ENCODE data around the gene ORMDL1.

The ORMDL1 gene

GRCh38 chr2:189783927-189784867 lies at the start of gene ORMDL1, which contains the start of gene PMS1:
Gene ORMDL1 (minus strand): TSS chr2:189784339. CDS start chr2:189782595, 1,744 bp downstream.
Gene PMS1 (plus strand): TSS chr2:189784450. CDS start chr2:189791810, 7,360 bp downstream.
- peaks cover 59% of the 10 kb centered on the region for H3K4me1 Mint-ChIP-seq (ENCODE audit: low read depth)
- H3K27me3 Mint-ChIP-seq: no peaks in the 10 kb centered on the region
- peak within 1 kb of the TSS; percentile 95 for H3K27ac Mint-ChIP-seq
- peak within 1 kb of the TSS; percentile 95 for H3K4me3 Mint-ChIP-seq
- peaks cover 26% of the 10 kb centered on the region for H3K36me3 Mint-ChIP-seq
- H3K9me3 Mint-ChIP-seq (ENCODE audit: low read depth): no peaks in the 10 kb centered on the region

- Mint-ChIP-seq H3K9me3 (ENCODE audit: low read depth) (no peaks in the 10 kb centered on the region), H3K27ac (peak overlapping the region; percentile 30), H3K4me3 (no peak overlapping the region), H3K4me1 (ENCODE audit: low read depth) (no peaks in the 10 kb centered on the region), H3K36me3 (peaks cover 25% of the 10 kb centered on the region), H3K27me3 (no peaks in the 10 kb centered on the region)
These were observed 46.4 kb upstream of the ORMDL1 start for GRCh38 chr2:189830510-189830909.

- no peaks in the 10 kb centered on the region for H3K4me1 Mint-ChIP-seq (ENCODE audit: low read depth)
- peaks cover 25% of the 10 kb centered on the region for H3K36me3 Mint-ChIP-seq
- no peaks in the 10 kb centered on the region for H3K27me3 Mint-ChIP-seq
- no peak overlapping the region for H3K4me3 Mint-ChIP-seq
- no peaks in the 10 kb centered on the region for H3K9me3 Mint-ChIP-seq (ENCODE audit: low read depth)
- no peak overlapping the region for H3K27ac Mint-ChIP-seq
These were observed 45.1 kb upstream of the ORMDL1 start for GRCh38 chr2:189829102-189829833.

- H3K9me3 Mint-ChIP-seq (ENCODE audit: low read depth): no peaks in the 10 kb centered on the region
- no peak overlapping the region for H3K4me3 Mint-ChIP-seq
- H3K36me3 Mint-ChIP-seq: peaks cover 21% of the 10 kb centered on the region
- peaks cover 2% of the 10 kb centered on the region for H3K4me1 Mint-ChIP-seq (ENCODE audit: low read depth)
- no peaks in the 10 kb centered on the region for H3K27me3 Mint-ChIP-seq
- no peak overlapping the region for H3K27ac Mint-ChIP-seq
These were observed 41.9 kb upstream of the ORMDL1 start for GRCh38 chr2:189826039-189826438.

- no peak overlapping the region for H3K27ac Mint-ChIP-seq
- peaks cover 20% of the 10 kb centered on the region for H3K36me3 Mint-ChIP-seq
- H3K9me3 Mint-ChIP-seq (ENCODE audit: low read depth): no peaks in the 10 kb centered on the region
- H3K4me1 Mint-ChIP-seq (ENCODE audit: low read depth): peaks cover 2% of the 10 kb centered on the region
- no peak overlapping the region for H3K4me3 Mint-ChIP-seq
- H3K27me3 Mint-ChIP-seq: no peaks in the 10 kb centered on the region
These were observed 40.7 kb upstream of the ORMDL1 start for GRCh38 chr2:189824694-189825396.

- H3K9me3 Mint-ChIP-seq (ENCODE audit: low read depth): no peaks in the 10 kb centered on the region
- no peak overlapping the region for H3K4me3 Mint-ChIP-seq
- no peak overlapping the region for H3K27ac Mint-ChIP-seq
- no peaks in the 10 kb centered on the region for H3K27me3 Mint-ChIP-seq
- H3K36me3 Mint-ChIP-seq: peaks cover 21% of the 10 kb centered on the region
- peaks cover 17% of the 10 kb centered on the region for H3K4me1 Mint-ChIP-seq (ENCODE audit: low read depth)
These were observed 38.0 kb upstream of the ORMDL1 start for GRCh38 chr2:189821953-189822748.

- Mint-ChIP-seq H3K4me3 (peak overlapping the region; percentile 27), H3K4me1 (ENCODE audit: low read depth) (peaks cover 17% of the 10 kb centered on the region), H3K27ac (peak overlapping the region; percentile 75), H3K36me3 (peaks cover 12% of the 10 kb centered on the region), H3K27me3 (no peaks in the 10 kb centered on the region), H3K9me3 (ENCODE audit: low read depth) (no peaks in the 10 kb centered on the region)
These were observed 35.2 kb upstream of the ORMDL1 start for GRCh38 chr2:189819297-189819704.

- H3K4me3 Mint-ChIP-seq: peak overlapping the region; percentile 27
- peak overlapping the region; percentile 75 for H3K27ac Mint-ChIP-seq
- H3K4me1 Mint-ChIP-seq (ENCODE audit: low read depth): peaks cover 17% of the 10 kb centered on the region
- H3K27me3 Mint-ChIP-seq: no peaks in the 10 kb centered on the region
- H3K9me3 Mint-ChIP-seq (ENCODE audit: low read depth): no peaks in the 10 kb centered on the region
- H3K36me3 Mint-ChIP-seq: peaks cover 15% of the 10 kb centered on the region
These were observed 34.3 kb upstream of the ORMDL1 start for GRCh38 chr2:189818249-189819038.

- no peaks in the 10 kb centered on the region for H3K27me3 Mint-ChIP-seq
- no peaks in the 10 kb centered on the region for H3K9me3 Mint-ChIP-seq (ENCODE audit: low read depth)
- H3K4me3 Mint-ChIP-seq: no peak overlapping the region
- H3K27ac Mint-ChIP-seq: no peak overlapping the region
- H3K36me3 Mint-ChIP-seq: peaks cover 6% of the 10 kb centered on the region
- H3K4me1 Mint-ChIP-seq (ENCODE audit: low read depth): peaks cover 4% of the 10 kb centered on the region
These were observed 19.3 kb upstream of the ORMDL1 start for GRCh38 chr2:189803431-189803830.

GRCh38 chr2:189802396-189802912 lies 18.3 kb upstream of the ORMDL1 start:
- H3K27me3 Mint-ChIP-seq: no peaks in the 10 kb centered on the region
- peaks cover 4% of the 10 kb centered on the region for H3K4me1 Mint-ChIP-seq (ENCODE audit: low read depth)
- peaks cover 6% of the 10 kb centered on the region for H3K36me3 Mint-ChIP-seq
- H3K9me3 Mint-ChIP-seq (ENCODE audit: low read depth): no peaks in the 10 kb centered on the region
- no peak overlapping the region for H3K4me3 Mint-ChIP-seq
- H3K27ac Mint-ChIP-seq: no peak overlapping the region

GRCh38 chr2:189799531-189799930 lies 15.4 kb upstream of the ORMDL1 start:
- Mint-ChIP-seq H3K27me3 (no peaks in the 10 kb centered on the region), H3K27ac (no peak overlapping the region)

GRCh38 chr2:189799030-189799331 lies 14.8 kb upstream of the ORMDL1 start:
- Mint-ChIP-seq H3K27me3 (no peaks in the 10 kb centered on the region), H3K27ac (no peak overlapping the region), H3K36me3 (peaks cover 14% of the 10 kb centered on the region), H3K9me3 (ENCODE audit: low read depth) (no peaks in the 10 kb centered on the region), H3K4me3 (no peak overlapping the region), H3K4me1 (ENCODE audit: low read depth) (peaks cover 2% of the 10 kb centered on the region)

More at GRCh38 chr2:189799531-189799930, 15.4 kb upstream of the ORMDL1 start:
- Mint-ChIP-seq H3K36me3 (peaks cover 14% of the 10 kb centered on the region), H3K4me3 (no peak overlapping the region), H3K9me3 (ENCODE audit: low read depth) (no peaks in the 10 kb centered on the region), H3K4me1 (ENCODE audit: low read depth) (peaks cover 2% of the 10 kb centered on the region)

GRCh38 chr2:189798312-189799029 lies 14.3 kb upstream of the ORMDL1 start:
- peaks cover 14% of the 10 kb centered on the region for H3K36me3 Mint-ChIP-seq
- peaks cover 2% of the 10 kb centered on the region for H3K4me1 Mint-ChIP-seq (ENCODE audit: low read depth)
- H3K4me3 Mint-ChIP-seq: no peak overlapping the region
- no peaks in the 10 kb centered on the region for H3K9me3 Mint-ChIP-seq (ENCODE audit: low read depth)
- H3K27me3 Mint-ChIP-seq: no peaks in the 10 kb centered on the region
- H3K27ac Mint-ChIP-seq: no peak overlapping the region

Data from activated naive CD8-positive, alpha-beta T cell (primary cell).